H1 (cell line): ENCODE data around the gene PSMB3. TPM values are rescaled to one million over a fixed set of nuclear protein-coding genes. Genes with fewer than 3 reads are reported as not detected.
"Not testable (repeated sequence)": the region's sequence is repeated elsewhere in the genome, so short reads cannot be mapped to it uniquely, and the experiment has no call there.

Source experiments
- CTCF ChIA-PET: fragments of 300-600 bp; sonication (Branson Sonifier 250); formaldehyde crosslinking; loops from one replicate; lab custom pipeline; 2021; ENCODE audit not compliant: partially characterized antibody; lab: Charles Lee
- POLR2A ChIA-PET: fragments of 300-600 bp; sonication (Branson Sonifier 250); formaldehyde crosslinking; loops from one replicate; lab custom pipeline; 2021; ENCODE audit warnings: inconsistent platforms; ENCODE audit not compliant: partially characterized antibody; lab: Charles Lee
- DNase-seq, 2 experiments: peaks; one replicate each; pipeline versions ENCODE4 v3.0.0 to v3.0.0-alpha.2; 2010 to 2022; ENCODE audit warnings: low spot score in 2 of 2, low read depth in 1 of 2, mixed read lengths in 1 of 2
- FAIRE-seq: peaks from 2 replicates; lab custom pipeline; 2011; peaks lifted over from hg19 to GRCh38; lab: Jason Lieb, UNC
- H2AFZ ChIP-seq: 2 replicates; pipeline ENCODE4 v1.8.1; 2012; ENCODE audit warnings: low read length, inconsistent platforms
- H2AK5ac ChIP-seq: 2 replicates; pipeline ENCODE4 v1.6.1; 2013; ENCODE audit warnings: low read depth, low read length
- H2BK120ac ChIP-seq: replicated peaks from 2 replicates; pipeline ENCODE3; 2013; ENCODE audit warnings: low read depth, low read length, inconsistent platforms
- H2BK12ac ChIP-seq: 2 replicates; pipeline ENCODE4 v1.6.1; 2013; ENCODE audit warnings: low read depth, low read length
- H2BK15ac ChIP-seq: 2 replicates; pipeline ENCODE4 v1.6.1; 2013; ENCODE audit warnings: low read length
- H2BK20ac ChIP-seq: 2 replicates; pipeline ENCODE4 v1.6.1; 2013; ENCODE audit warnings: low read length
- H2BK5ac ChIP-seq: 2 replicates; pipeline ENCODE4 v1.6.1; 2013; ENCODE audit warnings: low read depth, low read length
- H3K14ac ChIP-seq: 2 replicates; pipeline ENCODE4 v1.6.1; 2013; ENCODE audit warnings: inconsistent platforms; ENCODE audit not compliant: insufficient read length
- H3K18ac ChIP-seq: 2 replicates; pipeline ENCODE4 v1.6.1; 2013; ENCODE audit warnings: low read length; ENCODE audit errors: extremely low read depth
- H3K23ac ChIP-seq: 2 replicates; pipeline ENCODE4 v1.6.1; 2013; ENCODE audit warnings: inconsistent platforms; ENCODE audit not compliant: insufficient read length
- H3K23me2 ChIP-seq: 2 replicates; pipeline ENCODE4 v1.6.1; 2013; ENCODE audit warnings: low read depth, low read length
- H3K27ac ChIP-seq: 2 replicates; pipeline ENCODE4 v1.6.1; 2011; ENCODE audit warnings: low read depth, low read length, inconsistent platforms
- H3K27me3 ChIP-seq, 4 experiments: replicated peaks in 1 of 4; 1 replicate in 1 of 4; 2 replicates in 3 of 4; pipeline versions ENCODE4 v1.6.1 to v1.8.1; 2011 to 2013; ENCODE audit warnings: low read length in 3 of 4, mild to moderate bottlenecking in 3 of 4, inconsistent platforms in 2 of 4, mixed read lengths in 2 of 4, moderate library complexity in 1 of 4; ENCODE audit not compliant: control insufficient read depth in 3 of 4, insufficient read depth in 3 of 4; ENCODE audit errors: extremely low read depth in 1 of 4
- H3K36me3 ChIP-seq, 4 experiments: 2 replicates each; pipeline versions ENCODE4 v1.6.1 to v1.8.1; 2011 to 2013; ENCODE audit warnings: mild to moderate bottlenecking in 4 of 4, low read length in 3 of 4, moderate library complexity in 2 of 4, control low read depth in 1 of 4, inconsistent platforms in 1 of 4; ENCODE audit not compliant: insufficient read depth in 4 of 4, control insufficient read depth in 2 of 4
- H3K4ac ChIP-seq: replicated peaks from 2 replicates; pipeline ENCODE3; 2013; ENCODE audit warnings: low read length, low read depth, mixed read lengths, inconsistent platforms; ENCODE audit not compliant: insufficient read length
- H3K4me1 ChIP-seq, 4 experiments: replicated peaks in 1 of 4; 1 replicate in 1 of 4; 2 replicates in 3 of 4; pipeline versions ENCODE4 v1.6.1 to v1.8.1; 2011 to 2013; ENCODE audit warnings: low read length in 3 of 4, inconsistent platforms in 2 of 4, mixed read lengths in 1 of 4; ENCODE audit not compliant: insufficient read depth in 4 of 4, control insufficient read depth in 3 of 4
- H3K4me2 ChIP-seq, 2 experiments: 2 replicates each; pipeline versions ENCODE4 v1.6.1 to v1.8.1; 2011 to 2013; ENCODE audit warnings: low read depth in 2 of 2, low read length in 2 of 2, control low read depth in 1 of 2, inconsistent platforms in 1 of 2, mild to moderate bottlenecking in 1 of 2; ENCODE audit not compliant: insufficient read depth in 1 of 2
- H3K4me3 ChIP-seq, 4 experiments: fragments of 200-600, 300-600 bp in 1 of 4; sonication (generic), shearing (Covaris generic), sonication (Bioruptor Twin) in 1 of 4; 2 replicates each; pipeline versions ENCODE4 v1.5.1 to v1.8.1; 2011 to 2016; ENCODE audit warnings: low read length in 4 of 4, low read depth in 3 of 4, control low read depth in 2 of 4, inconsistent platforms in 2 of 4, mild to moderate bottlenecking in 2 of 4, mixed read lengths in 1 of 4, moderate library complexity in 1 of 4; ENCODE audit not compliant: insufficient read depth in 2 of 4; ENCODE audit errors: extremely low read depth in 1 of 4
- H3K56ac ChIP-seq: replicated peaks from 2 replicates; pipeline ENCODE3; 2013; ENCODE audit warnings: low read depth, mild to moderate bottlenecking, mixed read lengths, low read length, inconsistent platforms; ENCODE audit not compliant: insufficient read length
- H3K79me1 ChIP-seq: 2 replicates; pipeline ENCODE4 v1.6.1; 2013; ENCODE audit warnings: low read depth, low read length, control low read depth
- H3K79me2 ChIP-seq, 2 experiments: 2 replicates each; pipeline versions ENCODE4 v1.6.1 to v1.8.1; 2012 to 2013; ENCODE audit warnings: low read length in 2 of 2, mild to moderate bottlenecking in 2 of 2, inconsistent platforms in 1 of 2; ENCODE audit not compliant: insufficient read depth in 2 of 2, control insufficient read depth in 1 of 2
- H3K9ac ChIP-seq, 4 experiments: replicated peaks in 1 of 4; 1 replicate in 1 of 4; 2 replicates in 3 of 4; pipeline versions ENCODE4 v1.6.1 to v1.8.1; 2011 to 2013; ENCODE audit warnings: low read depth in 3 of 4, low read length in 3 of 4, control low read depth in 2 of 4, mild to moderate bottlenecking in 2 of 4, moderate library complexity in 2 of 4, inconsistent platforms in 1 of 4; ENCODE audit errors: extremely low read depth in 1 of 4
- H3K9me3 ChIP-seq, 2 experiments: 2 replicates each; pipeline versions ENCODE4 v1.6.1 to v1.8.1; 2012 to 2013; ENCODE audit warnings: mild to moderate bottlenecking in 2 of 2, moderate library complexity in 2 of 2, control low read depth in 1 of 2, inconsistent platforms in 1 of 2, low read depth in 1 of 2, low read length in 1 of 2, mixed read lengths in 1 of 2; ENCODE audit not compliant: insufficient read depth in 2 of 2
- H4K20me1 ChIP-seq, 2 experiments: replicated peaks in 1 of 2; 2 replicates each; pipeline versions ENCODE3 to v1.8.1; 2011 to 2013; ENCODE audit warnings: inconsistent platforms in 2 of 2, low read length in 2 of 2, mild to moderate bottlenecking in 1 of 2; ENCODE audit not compliant: insufficient read depth in 2 of 2, control insufficient read depth in 1 of 2
- H4K5ac ChIP-seq: 2 replicates; pipeline ENCODE4 v1.6.1; 2013; ENCODE audit warnings: low read length, low read depth, mixed read lengths, inconsistent platforms; ENCODE audit not compliant: insufficient read length
- H4K8ac ChIP-seq: 2 replicates; pipeline ENCODE4 v1.8.0; 2013; ENCODE audit warnings: mild to moderate bottlenecking, moderate library complexity, low read length, inconsistent platforms; ENCODE audit not compliant: insufficient read depth; ENCODE audit errors: extremely low read depth
- H4K91ac ChIP-seq: replicated peaks from 2 replicates; pipeline ENCODE3; 2013; ENCODE audit warnings: low read length, mixed read lengths, inconsistent platforms; ENCODE audit not compliant: insufficient read length
- WGBS, 2 experiments: shearing (Covaris generic) in 1 of 2; methylation state at CpG; one replicate each; pipeline versions ENCODE4 v1.1.6 to v1.1.7; 2013 to 2015; ENCODE audit warnings: low lambda C conversion rate in 2 of 2, mixed read lengths in 2 of 2, inconsistent platforms in 1 of 2, low coverage in 1 of 2, missing lambda C conversion rate in 1 of 2; ENCODE audit not compliant: insufficient replicate concordance in 2 of 2, insufficient coverage in 1 of 2, insufficient read length in 1 of 2; ENCODE audit errors: extremely low coverage in 1 of 2, missing lambda C conversion rate in 1 of 2; 5-methylcytosine and 5-hydroxymethylcytosine counted together
- polyA plus RNA-seq, 7 experiments: library from polyadenylated mRNA; depleted of rRNA in 3 of 7; stranded (reverse) in 5 of 7; unstranded in 2 of 7; fragments of >200 nt in 5 of 7; fragments of 200-250 nt in 2 of 7; gene quantifications; 1 replicate in 5 of 7; 2 replicates in 1 of 7; 4 replicates in 1 of 7; pipeline versions ENCODE4 v1.2.1 to v1.2.3, GENCODE V29; 2011 to 2013; ENCODE audit warnings: missing spikeins in 2 of 7, mixed read lengths in 2 of 7
- total RNA-seq: library from RNA; stranded (reverse); fragmentation: NEBNext Ultra II Directional; extraction: Animal tissue kit (Norgen Biotek cat#: 25700); gene quantifications from 2 replicates; pipeline ENCODE4 v1.2.1, GENCODE V29; 2021

Gene PSMB3
- total and polyA plus RNA-seq, 2 of the 8 experiments (the other 6 are each of a cell fraction or from before 2014, with no cell fraction given), result 291 to 914 TPM

GRCh38 chr17:38790148-38790707 is 37.7 kb downstream of the PSMB3 start:
- H3K23me2 ChIP-seq, H3K9ac ChIP-seq, H3K23ac ChIP-seq, H2BK5ac ChIP-seq, H2AK5ac ChIP-seq, H3K4me3 ChIP-seq, H3K27ac ChIP-seq, H2BK20ac ChIP-seq, H3K14ac ChIP-seq, H4K91ac ChIP-seq, H3K4me2 ChIP-seq, H3K4me1 ChIP-seq, H3K56ac ChIP-seq, H3K4ac ChIP-seq, DNase-seq, H3K9me3 ChIP-seq, H3K27me3 ChIP-seq, H2BK12ac ChIP-seq, FAIRE-seq, H2BK120ac ChIP-seq, H3K18ac ChIP-seq, H2BK15ac ChIP-seq, H2AFZ ChIP-seq, H3K79me1 ChIP-seq, H4K5ac ChIP-seq, H4K8ac ChIP-seq: not testable (repeated sequence)
- ChIA-PET CTCF (interaction anchor here (1.3 to 1.7 kb wide), 3 partner anchors 26 to 37 kb away, joined by 3 to 5 read pairs (median 3); no protein-coding TSS in a partner anchor), POLR2A (interaction anchor here (1.2 to 1.9 kb wide), 2 partner anchors 10 to 20 kb away, joined by 4 to 6 read pairs; no protein-coding TSS in a partner anchor)
- Histone ChIP-seq H3K36me3 (peaks cover 4 to 16% (median 15%) of the 10 kb centered on the region in 4 experiments; a peak in 7 of 8 replicates), H3K79me2 (peaks cover 0 to 26% of the 10 kb centered on the region in 2 experiments; a peak in 2 of 4 replicates), H4K20me1 (peaks cover 0 to 12% of the 10 kb centered on the region in 2 experiments)
- 93% methylated on average over 13 of the region's 13 CpGs; no CpG with 5 or more reads in 1 of the 2 experiments for WGBS, 2 experiments
